AG04449 (cell line): ENCODE measurements around the gene STK32A.
A peak's percentile ranks its signal among the peaks of the same experiment; 100 is the strongest.

Experiments used
- CTCF ChIA-PET: fragments of 350-600 bp; formaldehyde crosslinking; extraction: SDS; loops from one replicate; lab custom pipeline; 2021; ENCODE audit warnings: antibody characterized with exemption; lab: Yijun Ruan, JAX
- POLR2A ChIA-PET: fragments of 400-600, 350-600 bp; formaldehyde crosslinking; extraction: SDS; loops from one replicate; lab custom pipeline; 2020; ENCODE audit warnings: antibody characterized with exemption, inconsistent platforms; lab: Yijun Ruan, JAX
- DNase-seq: peaks from one replicate; pipeline ENCODE4 v3.0.0-alpha.2; 2010; ENCODE audit warnings: low read depth, low spot score
- H3K4me3 ChIP-seq: 2 replicates; pipeline ENCODE4 v1.5.1; 2011; ENCODE audit warnings: low read depth, mild to moderate bottlenecking, control low read depth, low read length
- TF ChIP-seq, protein P1 (sequence below): IDR thresholded peaks from one replicate; pipeline ENCODE4 v1.5.1; 2011; ENCODE audit warnings: mild to moderate bottlenecking, moderate library complexity, low read length, control low read depth, inconsistent platforms; ENCODE audit not compliant: insufficient read depth; ENCODE audit errors: missing control alignments

Gene STK32A

DNA sequence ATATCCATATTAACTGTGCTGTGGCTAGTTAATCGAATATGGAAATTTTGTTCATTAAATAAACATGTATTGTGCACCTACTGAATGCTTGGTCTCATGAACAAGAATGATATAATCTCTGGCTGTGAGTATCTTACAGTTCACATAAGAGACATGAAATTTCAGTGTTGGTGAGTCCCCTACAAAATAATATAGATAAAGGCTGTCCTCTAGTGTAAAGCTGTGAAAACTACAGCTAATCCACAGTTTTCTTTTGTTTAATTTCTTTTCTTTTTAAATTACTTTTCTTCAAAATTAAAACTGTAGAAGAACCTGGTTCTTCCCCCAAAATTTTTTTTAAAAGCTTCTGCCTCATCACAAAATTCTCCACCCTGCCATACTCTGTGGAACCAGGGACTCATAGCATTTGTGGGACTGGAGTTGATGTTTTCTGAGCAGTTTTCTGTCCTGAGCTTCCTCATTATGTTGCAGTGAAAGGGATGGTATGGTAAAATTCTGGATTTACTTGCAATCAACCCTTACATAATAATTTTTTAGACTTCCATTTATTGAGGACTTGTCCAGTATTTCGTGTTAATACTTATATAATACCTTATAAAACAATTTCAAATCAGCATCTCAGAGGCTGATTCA lies 135.0 kb downstream of the STK32A start:
- no peak for DNase-seq
- ChIA-PET CTCF (interaction anchor here (0.7 to 4.3 kb wide), 41 partner anchors 9 to 859 kb away, joined by 3 to 55 read pairs (median 4); no protein-coding TSS in a partner anchor), POLR2A (no interaction called here)
- H3K4me3 ChIP-seq = no peak overlapping the region
- TF ChIP-seq, protein P1, sequence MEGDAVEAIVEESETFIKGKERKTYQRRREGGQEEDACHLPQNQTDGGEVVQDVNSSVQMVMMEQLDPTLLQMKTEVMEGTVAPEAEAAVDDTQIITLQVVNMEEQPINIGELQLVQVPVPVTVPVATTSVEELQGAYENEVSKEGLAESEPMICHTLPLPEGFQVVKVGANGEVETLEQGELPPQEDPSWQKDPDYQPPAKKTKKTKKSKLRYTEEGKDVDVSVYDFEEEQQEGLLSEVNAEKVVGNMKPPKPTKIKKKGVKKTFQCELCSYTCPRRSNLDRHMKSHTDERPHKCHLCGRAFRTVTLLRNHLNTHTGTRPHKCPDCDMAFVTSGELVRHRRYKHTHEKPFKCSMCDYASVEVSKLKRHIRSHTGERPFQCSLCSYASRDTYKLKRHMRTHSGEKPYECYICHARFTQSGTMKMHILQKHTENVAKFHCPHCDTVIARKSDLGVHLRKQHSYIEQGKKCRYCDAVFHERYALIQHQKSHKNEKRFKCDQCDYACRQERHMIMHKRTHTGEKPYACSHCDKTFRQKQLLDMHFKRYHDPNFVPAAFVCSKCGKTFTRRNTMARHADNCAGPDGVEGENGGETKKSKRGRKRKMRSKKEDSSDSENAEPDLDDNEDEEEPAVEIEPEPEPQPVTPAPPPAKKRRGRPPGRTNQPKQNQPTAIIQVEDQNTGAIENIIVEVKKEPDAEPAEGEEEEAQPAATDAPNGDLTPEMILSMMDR = peak; percentile 22

DNA sequence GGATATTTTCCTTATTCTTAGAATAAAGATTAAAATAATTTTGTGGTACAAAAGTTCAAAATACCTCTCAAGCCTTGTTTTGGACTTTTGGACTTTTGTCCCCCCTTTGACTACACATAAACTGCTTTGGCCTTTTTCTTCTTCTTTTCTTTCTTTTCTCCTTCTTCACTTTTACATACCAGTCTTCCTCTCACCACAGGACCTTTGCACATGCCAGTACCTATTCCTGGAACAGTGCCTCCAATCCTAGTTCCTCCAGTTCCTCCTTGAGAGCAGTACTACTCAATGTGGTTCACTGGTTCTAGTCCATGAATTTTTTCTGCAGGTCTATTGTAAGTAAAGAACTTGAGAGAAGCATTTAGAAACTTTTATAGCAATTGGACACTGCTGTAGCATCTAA lies 136.5 kb downstream of the STK32A start:
- TF ChIP-seq, protein P1 = no peak
- CTCF ChIA-PET = interaction anchor here (0.8 to 4.3 kb wide), 6 partner anchors 12 to 210 kb away, joined by 3 to 30 read pairs (median 5); no protein-coding TSS in a partner anchor
- no peak for DNase-seq

DNA sequence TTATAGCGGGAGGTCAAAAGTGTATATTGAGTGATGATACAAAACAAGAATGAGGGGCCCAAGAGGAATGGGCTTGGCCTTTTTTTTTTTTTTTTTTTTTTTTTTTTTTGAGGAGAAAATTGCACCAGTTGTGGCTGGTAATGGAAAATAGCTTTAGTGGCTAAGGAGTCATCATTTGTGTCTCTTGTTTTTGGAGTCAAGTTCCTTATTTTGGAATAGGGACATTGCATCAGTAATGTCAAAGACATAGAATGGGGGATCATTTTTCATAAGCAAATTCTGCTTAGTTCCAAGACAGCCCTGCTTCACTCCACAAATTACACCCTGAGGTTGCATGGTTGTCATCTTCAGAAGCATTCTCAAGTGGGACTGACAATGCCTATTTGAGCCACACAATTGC lies 137.4 kb downstream of the STK32A start:
- H3K4me3 ChIP-seq = no peak overlapping the region
- TF ChIP-seq, protein P1 = no peak
- ChIA-PET POLR2A (no interaction called here), CTCF (interaction anchor here (0.8 to 4.3 kb wide), 6 partner anchors 11 to 210 kb away, joined by 3 to 30 read pairs (median 5); no protein-coding TSS in a partner anchor)
- no peak for DNase-seq

More for the DNA sequence above, 136.5 kb downstream of the STK32A start:
- POLR2A ChIA-PET = no interaction called here
- H3K4me3 ChIP-seq = no peak overlapping the region

- TF ChIP-seq, protein P1 = no peak
- no peak for DNase-seq
- H3K4me3 ChIP-seq = no peak overlapping the region
- POLR2A ChIA-PET = no interaction called here
- CTCF ChIA-PET = interaction anchor here (0.7 to 1.7 kb wide), 5 partner anchors 149 to 205 kb away, joined by 3 to 7 read pairs (median 5); no protein-coding TSS in a partner anchor
Observed at GRCh38 chr5:147373328-147373727, 138.5 kb downstream of the STK32A start.

- TF ChIP-seq, protein P1 = no peak
- CTCF ChIA-PET = interaction anchor here (1.5 kb wide), 1 partner anchor 184 kb away, joined by 5 read pairs; no protein-coding TSS in a partner anchor
- no peak overlapping the region for H3K4me3 ChIP-seq
- DNase-seq = no peak
- POLR2A ChIA-PET = no interaction called here
Observed at GRCh38 chr5:147375151-147375550, 140.3 kb downstream of the STK32A start.

DNA sequence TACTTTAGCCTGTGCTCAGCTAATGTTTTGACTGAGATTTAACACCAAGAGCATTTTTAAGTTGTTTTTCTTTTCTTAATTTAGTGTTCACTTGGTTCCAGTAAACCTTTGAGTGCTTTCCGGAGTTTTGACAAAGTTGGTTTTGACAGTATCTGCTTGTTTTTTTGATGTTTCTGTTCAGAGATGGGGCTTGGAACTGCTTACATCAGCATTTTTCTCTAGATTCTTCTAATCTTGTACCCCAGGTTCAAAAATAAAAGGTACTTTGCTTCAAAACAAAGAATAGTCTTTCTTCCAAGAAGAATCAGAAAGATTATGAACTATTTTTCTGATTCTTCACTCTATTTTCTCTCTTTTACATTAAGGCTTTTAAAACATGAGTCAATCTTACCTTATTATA lies 142.9 kb downstream of the STK32A start:
- no peak for DNase-seq
- TF ChIP-seq, protein P1 = no peak
- H3K4me3 ChIP-seq = no peak overlapping the region
- CTCF ChIA-PET = no interaction called here
- POLR2A ChIA-PET = no interaction called here
